Mammary epithelial cell (primary cell): ENCODE measurements around the gene SEMA3B.

Experiments
- EZH2 ChIP-seq: IDR thresholded peaks from 2 replicates; pipeline ENCODE4 v1.6.1; 2012; ENCODE audit warnings: low read length, inconsistent platforms, borderline replicate concordance
- TF ChIP-seq, protein P1 (sequence below), 2 donors: IDR thresholded peaks in 1 of 2; conservative IDR thresholded peaks in 1 of 2; 2 replicates each; pipeline ENCODE4 v1.5.1; 2011 to 2012; ENCODE audit warnings: inconsistent platforms in 2 of 2, low read length in 2 of 2, mild to moderate bottlenecking in 2 of 2, control low read depth in 1 of 2, low read depth in 1 of 2; ENCODE audit not compliant: insufficient read depth in 1 of 2; ENCODE audit errors: extremely low read depth in 1 of 2

- TF ChIP-seq, protein P1, sequence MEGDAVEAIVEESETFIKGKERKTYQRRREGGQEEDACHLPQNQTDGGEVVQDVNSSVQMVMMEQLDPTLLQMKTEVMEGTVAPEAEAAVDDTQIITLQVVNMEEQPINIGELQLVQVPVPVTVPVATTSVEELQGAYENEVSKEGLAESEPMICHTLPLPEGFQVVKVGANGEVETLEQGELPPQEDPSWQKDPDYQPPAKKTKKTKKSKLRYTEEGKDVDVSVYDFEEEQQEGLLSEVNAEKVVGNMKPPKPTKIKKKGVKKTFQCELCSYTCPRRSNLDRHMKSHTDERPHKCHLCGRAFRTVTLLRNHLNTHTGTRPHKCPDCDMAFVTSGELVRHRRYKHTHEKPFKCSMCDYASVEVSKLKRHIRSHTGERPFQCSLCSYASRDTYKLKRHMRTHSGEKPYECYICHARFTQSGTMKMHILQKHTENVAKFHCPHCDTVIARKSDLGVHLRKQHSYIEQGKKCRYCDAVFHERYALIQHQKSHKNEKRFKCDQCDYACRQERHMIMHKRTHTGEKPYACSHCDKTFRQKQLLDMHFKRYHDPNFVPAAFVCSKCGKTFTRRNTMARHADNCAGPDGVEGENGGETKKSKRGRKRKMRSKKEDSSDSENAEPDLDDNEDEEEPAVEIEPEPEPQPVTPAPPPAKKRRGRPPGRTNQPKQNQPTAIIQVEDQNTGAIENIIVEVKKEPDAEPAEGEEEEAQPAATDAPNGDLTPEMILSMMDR (conservative IDR thresholded peaks at IDR 0.05 in 1 of 2, IDR thresholded peaks at IDR 0.05 in 1 of 2; ENCODE audit: extremely low read depth in 1 of 2, insufficient read depth in 1 of 2, low read depth in 1 of 2, low read length in 2 of 2), result no peak
- no peak for TF ChIP-seq EZH2
These were observed 24.3 kb downstream of the SEMA3B start for GRCh38 chr3:50293079-50293801.
